HepG2 (cell line): ENCODE measurements around the gene NUP35. TPM values are rescaled to one million over a fixed set of nuclear protein-coding genes. Genes with fewer than 3 reads are reported as not detected.

Experiments
- ELF4 ChIP-seq: sonication (generic); formaldehyde crosslinking; IDR thresholded peaks from 2 replicates; pipeline ENCODE4 v1.5.0; 2020; ENCODE audit warnings: missing genetic modification reagents, mild to moderate bottlenecking, moderate library complexity, borderline replicate concordance
- HOMEZ ChIP-seq: IDR thresholded peaks from 2 replicates; pipeline ENCODE4 v1.6.1; 2016; ENCODE audit warnings: low read depth
- IRF9 ChIP-seq: sonication (generic); formaldehyde crosslinking; IDR thresholded peaks from 2 replicates; pipeline ENCODE4 v1.8.0; 2022; ENCODE audit warnings: missing genetic modification reagents, mild to moderate bottlenecking, borderline replicate concordance
- KDM4B ChIP-seq: sonication (generic); formaldehyde crosslinking; IDR thresholded peaks from 2 replicates; pipeline ENCODE4 v1.4.0; 2020; ENCODE audit warnings: missing genetic modification reagents
- KDM6A ChIP-seq: IDR thresholded peaks from 2 replicates; pipeline ENCODE4 v1.6.1; 2016; ENCODE audit warnings: low read depth
- MED13 ChIP-seq: sonication (generic); formaldehyde crosslinking; IDR thresholded peaks from 2 replicates; pipeline ENCODE4 v1.5.0; 2020; ENCODE audit warnings: missing genetic modification reagents
- NKX3-1 ChIP-seq: sonication (generic); formaldehyde crosslinking; IDR thresholded peaks from 2 replicates; pipeline ENCODE4 v1.5.0; 2020; ENCODE audit warnings: missing genetic modification reagents
- POGK ChIP-seq: sonication (generic); formaldehyde crosslinking; conservative IDR thresholded peaks from 2 replicates; pipeline ENCODE4 v1.8.0; 2022; ENCODE audit warnings: mild to moderate bottlenecking, moderate library complexity, missing genetic modification reagents
- RAD21 ChIP-seq: fragments of 450-650 bp; formaldehyde crosslinking; IDR thresholded peaks from 2 replicates; pipeline ENCODE4 v1.5.0; 2020; ENCODE audit warnings: mild to moderate bottlenecking
- SIN3A ChIP-seq: IDR thresholded peaks from 2 replicates; pipeline ENCODE4 v1.6.1; 2011; ENCODE audit warnings: low read depth, mild to moderate bottlenecking, control low read depth, low read length, borderline replicate concordance
- SOX13 ChIP-seq, 3 experiments: fragments of 450-650 bp in 1 of 3; sonication (generic) in 1 of 3; formaldehyde crosslinking in 1 of 3; IDR thresholded peaks in 2 of 3; conservative IDR thresholded peaks in 1 of 3; 2 replicates each; pipeline versions ENCODE4 v1.5.0 to v1.6.1; 2016 to 2020; ENCODE audit warnings: antibody characterized with exemption in 1 of 3, mild to moderate bottlenecking in 1 of 3, missing compliant biosample characterization in 1 of 3, missing genetic modification reagents in 1 of 3, moderate library complexity in 1 of 3
- ZBTB2 ChIP-seq: sonication (generic); formaldehyde crosslinking; IDR thresholded peaks from 2 replicates; pipeline ENCODE4 v1.8.0; 2022; ENCODE audit warnings: low read depth, missing genetic modification reagents
- ZNF20 ChIP-seq: sonication (generic); formaldehyde crosslinking; IDR thresholded peaks from 2 replicates; pipeline ENCODE4 v1.4.0; 2020; ENCODE audit warnings: mild to moderate bottlenecking, moderate library complexity, missing genetic modification reagents
- ZNF710 ChIP-seq: sonication (generic); formaldehyde crosslinking; IDR thresholded peaks from 2 replicates; pipeline ENCODE4 v1.5.0; 2020; ENCODE audit warnings: mild to moderate bottlenecking, missing genetic modification reagents, borderline replicate concordance
- polyA plus RNA-seq, 8 experiments: library from polyadenylated mRNA; depleted of rRNA in 3 of 8; stranded (reverse) in 7 of 8; unstranded in 1 of 8; fragments of >200 nt; fragmentation: Illumina TruSeq in 4 of 8; extraction: Trizol in 4 of 8; gene quantifications; 2 replicates each; pipeline versions ENCODE4 v1.2.1 to v1.2.3, GENCODE V29; 2011 to 2016; ENCODE audit warnings: low read depth in 4 of 8, missing spikeins in 1 of 8, mixed read lengths in 1 of 8; ENCODE audit not compliant: insufficient read depth in 1 of 8
- total RNA-seq, 5 experiments: library from RNA; depleted of rRNA; stranded (reverse); fragments of >200 nt; fragmentation: Illumina TruSeq; extraction: Trizol; gene quantifications; 2 replicates each; pipeline ENCODE4 v1.2.3, GENCODE V29; 2016; ENCODE audit warnings: low read depth in 1 of 5

Gene NUP35
- total and polyA plus RNA-seq, 2 of the 13 experiments (the other 11 are each of a cell fraction or from before 2014, with no cell fraction given) = 16.9 to 53.6 TPM

GRCh38 chr2:183079139-183079775 lies 45.0 kb upstream of the NUP35 start (continued):
- TF ChIP-seq ELF4 (CRISPR knock-in tag) (0 out of 2 replicates have a peak, but pooled peaks have one; percentile 5), KDM4B (CRISPR knock-in tag) (no peak), POGK (CRISPR knock-in tag) (no peak), NKX3-1 (CRISPR knock-in tag) (no peak), ZBTB2 (no peak), HOMEZ (CRISPR knock-in tag) (0 out of 2 replicates have a peak, but pooled peaks have one; percentile 9), SIN3A (no peak), IRF9 (CRISPR knock-in tag) (no peak), SOX13 (IDR thresholded peaks at IDR 0.05) (no peak), SOX13 (CRISPR knock-in tag; conservative IDR thresholded peaks at IDR 0.05 in 1 of 2, IDR thresholded peaks at IDR 0.05 in 1 of 2) (no peak), KDM6A (no peak), RAD21 (CRISPR knock-in tag) (no peak), ZNF710 (CRISPR knock-in tag) (no peak), MED13 (CRISPR knock-in tag) (no peak), ZNF20 (CRISPR knock-in tag) (no peak)
